Measurements from ENCODE around the gene KLF3.

KLF3 gene

DNA sequence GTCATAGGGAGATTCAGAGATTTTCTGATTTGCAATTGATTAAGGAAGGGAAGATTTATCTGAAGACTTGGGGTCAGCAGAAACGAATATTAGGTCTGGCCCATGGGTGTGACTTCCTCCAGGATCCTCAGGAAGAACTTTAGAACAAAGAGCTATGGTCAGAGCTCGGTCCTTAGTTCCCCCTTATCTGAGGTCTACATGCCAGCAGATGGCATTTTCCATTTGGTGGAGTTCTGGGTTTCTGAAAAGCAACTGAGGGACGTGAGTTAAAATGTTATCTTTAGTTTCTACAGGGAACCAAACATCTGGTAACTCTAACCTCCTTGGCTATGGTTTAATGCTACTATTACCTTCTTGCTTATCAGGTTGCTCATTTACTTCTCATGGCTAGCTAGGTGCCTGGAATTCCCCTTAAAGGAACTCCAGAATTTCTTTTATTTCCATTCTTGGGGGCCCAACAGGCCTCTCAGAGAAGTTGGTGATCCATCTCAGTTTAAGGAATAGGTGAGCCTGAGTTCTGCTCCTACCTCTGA, 40.7 kb downstream of the KLF3 start:
- no peak for DNase-seq

DNA sequence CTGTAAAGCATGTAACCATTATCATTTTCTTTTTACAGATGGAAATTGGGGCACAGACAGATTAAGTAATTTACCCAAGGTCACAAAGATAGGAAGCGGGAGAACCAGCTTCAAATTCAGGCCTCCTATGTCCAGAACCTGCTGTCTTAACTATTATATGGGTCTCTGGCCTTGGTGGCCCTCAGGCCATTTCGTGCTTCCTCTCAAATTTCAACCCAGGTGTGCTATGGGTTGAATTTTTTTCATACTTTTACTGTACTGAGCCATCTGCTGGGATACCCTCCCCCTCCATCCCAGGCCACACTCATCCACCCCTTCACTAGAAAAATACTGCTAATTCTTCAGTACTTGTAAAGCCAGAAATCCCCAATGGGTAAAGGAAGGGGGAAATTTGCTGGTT, 42.3 kb downstream of the KLF3 start:
- no peak for DNase-seq

DNA sequence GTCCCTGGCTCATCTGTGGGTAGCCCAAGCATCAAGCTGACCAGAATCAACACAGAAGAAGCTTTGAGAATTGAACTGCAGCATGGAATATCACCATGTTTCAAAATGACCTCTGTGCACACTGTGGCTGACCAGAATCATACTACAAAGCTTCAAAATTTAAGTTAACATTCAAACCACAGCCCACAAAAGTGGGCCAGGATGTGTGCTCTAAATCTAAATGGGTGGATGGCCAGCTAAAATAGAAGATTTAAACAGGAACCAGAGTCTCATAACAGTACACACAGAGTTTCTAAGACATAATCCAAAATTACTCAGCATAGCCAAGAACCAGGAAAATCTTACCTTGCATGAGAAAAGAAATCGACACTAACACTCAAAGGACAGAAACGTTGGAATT, 46.1 kb downstream of the KLF3 start:
- no peak for DNase-seq

DNA sequence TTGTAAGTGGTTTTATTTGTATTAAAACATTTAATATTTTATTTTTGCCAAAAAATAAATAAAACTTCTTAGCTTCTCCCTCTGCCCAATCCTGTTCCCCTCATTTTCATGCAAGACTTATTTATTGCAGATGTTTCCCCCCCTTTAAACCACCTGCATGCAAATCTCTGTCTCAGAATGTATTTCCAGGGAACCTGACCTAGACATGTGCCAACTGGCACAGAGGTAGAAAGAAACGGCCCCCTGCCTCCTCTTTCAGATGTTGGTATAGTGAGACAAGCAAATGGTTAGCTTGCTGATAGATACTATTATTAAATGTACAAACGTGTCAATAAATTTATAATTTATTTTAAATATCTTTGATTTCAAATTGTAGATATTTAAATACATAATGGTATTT, 47.1 kb downstream of the KLF3 start:
- no peak for DNase-seq

DNA sequence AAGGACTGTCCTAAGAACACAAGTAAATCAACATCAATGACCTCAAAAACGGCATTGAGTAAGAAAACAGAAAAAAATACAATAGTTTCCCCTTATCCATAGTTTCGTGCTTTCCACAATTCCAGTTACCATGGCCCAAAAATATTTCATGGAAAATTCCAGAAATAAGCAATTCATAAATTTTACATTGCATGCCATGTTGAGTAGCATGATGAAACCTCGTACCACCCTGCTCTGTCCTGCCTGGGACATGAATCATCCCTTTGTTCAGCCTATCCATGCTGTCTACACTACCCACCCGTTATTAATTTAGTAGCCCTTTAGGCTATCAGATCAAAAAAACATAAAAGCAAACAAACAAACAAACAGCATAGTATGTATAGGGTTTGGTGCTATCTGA, 51.1 kb downstream of the KLF3 start:
- no peak for DNase-seq

DNA sequence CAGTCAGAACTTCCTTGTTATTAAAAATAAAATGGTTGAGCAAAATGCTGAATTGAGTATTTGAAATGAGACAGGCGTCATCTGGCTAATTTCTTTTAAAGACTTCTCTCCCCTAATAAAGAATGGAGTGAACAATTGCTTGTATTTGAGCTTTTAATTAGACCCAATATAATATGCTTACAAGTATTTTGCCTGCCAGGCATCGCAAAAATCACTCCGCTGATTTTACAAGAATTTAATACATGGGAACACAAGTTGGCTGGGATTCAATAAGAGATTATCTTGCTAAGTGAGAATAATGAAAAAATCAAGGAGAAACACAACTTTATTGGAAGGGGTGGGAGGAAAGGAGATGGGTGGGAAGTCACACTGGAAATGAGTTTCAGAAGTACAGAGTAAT, 52.3 kb downstream of the KLF3 start:
- no peak for DNase-seq

- DNase-seq = no peak
Observed at GRCh38 chr4:38717604-38718003, 53.6 kb downstream of the KLF3 start.

- no peak for DNase-seq
Observed at GRCh38 chr4:38723114-38723513, 59.1 kb downstream of the KLF3 start.

DNA sequence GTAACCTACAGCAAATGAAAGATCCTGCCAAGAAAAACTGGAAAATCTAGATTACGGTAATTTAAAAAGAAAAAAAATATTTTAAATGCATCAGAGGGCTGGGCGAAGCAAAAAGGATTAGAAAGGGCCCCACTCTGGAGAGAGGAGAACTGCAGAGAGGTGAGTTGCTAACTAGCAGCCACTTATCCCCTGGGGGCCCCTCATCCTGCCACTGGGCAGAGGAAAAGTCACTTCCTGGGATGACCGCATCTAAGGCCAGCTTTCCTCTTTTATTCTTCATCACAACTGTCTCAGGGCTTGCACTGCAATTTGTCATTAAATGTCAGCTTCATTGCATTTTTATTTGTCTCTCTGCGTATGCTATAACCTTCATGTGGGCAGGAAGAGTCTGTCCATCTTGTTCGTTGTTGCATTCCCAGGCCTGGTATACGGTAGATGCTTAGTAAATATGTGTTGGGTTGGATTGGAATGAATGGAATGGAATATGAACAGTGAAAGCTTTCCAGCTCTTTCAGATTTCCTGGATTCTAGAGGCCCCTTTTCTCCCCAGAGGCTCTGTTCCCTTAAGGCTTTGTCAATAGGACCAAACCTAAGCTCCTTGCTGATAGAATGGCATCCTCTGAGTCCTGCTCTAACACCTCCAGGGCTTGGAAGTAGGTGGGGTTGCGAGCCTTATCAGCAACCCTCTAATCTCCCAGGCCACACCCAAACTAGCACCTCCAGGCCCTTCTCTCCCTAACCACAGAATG, 59.9 kb downstream of the KLF3 start:
- DNase-seq = no peak

- no peak for DNase-seq
Observed at GRCh38 chr4:38724475-38724808, 60.4 kb downstream of the KLF3 start.

DNA sequence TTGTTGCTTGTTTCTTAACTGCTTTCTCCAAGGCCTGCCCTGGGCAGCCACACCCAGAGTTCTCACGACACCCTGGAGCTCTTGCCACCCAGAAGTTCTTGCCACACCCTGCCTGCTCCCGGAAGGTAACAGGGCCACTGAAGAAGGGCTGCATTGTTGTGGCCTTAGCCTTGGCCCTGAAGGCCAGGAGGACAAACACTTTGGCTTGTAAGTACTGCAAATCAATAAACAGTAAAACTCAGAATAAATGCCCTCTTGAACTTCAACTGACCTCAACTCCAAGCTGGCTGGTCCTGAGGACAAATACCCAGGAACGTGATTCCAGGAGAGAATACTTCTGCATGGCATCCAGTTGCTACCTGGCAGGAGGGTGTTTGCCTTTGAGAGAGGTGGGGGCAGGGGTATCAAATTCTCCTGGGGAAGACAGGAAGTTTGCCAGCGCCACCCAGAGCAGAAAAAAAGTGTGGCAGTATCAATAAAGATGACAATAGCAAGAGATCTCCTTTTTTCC, 64.7 kb downstream of the KLF3 start:
- DNase-seq = peak in 1 of 2 experiments; percentile 31

- DNase-seq = no peak
Observed at GRCh38 chr4:38730493-38730829, 66.5 kb downstream of the KLF3 start.

- peak; percentile 43 to 44 for DNase-seq
Observed at GRCh38 chr4:38730830-38731646, 67.0 kb downstream of the KLF3 start.

GRCh38 chr4:38733663-38734062, 69.7 kb downstream of the KLF3 start:
- DNase-seq = no peak

- DNase-seq = no peak
Observed at GRCh38 chr4:38734446-38734845, 70.4 kb downstream of the KLF3 start.

GRCh38 chr4:38734911-38735310, 70.9 kb downstream of the KLF3 start:
- no peak for DNase-seq

DNA sequence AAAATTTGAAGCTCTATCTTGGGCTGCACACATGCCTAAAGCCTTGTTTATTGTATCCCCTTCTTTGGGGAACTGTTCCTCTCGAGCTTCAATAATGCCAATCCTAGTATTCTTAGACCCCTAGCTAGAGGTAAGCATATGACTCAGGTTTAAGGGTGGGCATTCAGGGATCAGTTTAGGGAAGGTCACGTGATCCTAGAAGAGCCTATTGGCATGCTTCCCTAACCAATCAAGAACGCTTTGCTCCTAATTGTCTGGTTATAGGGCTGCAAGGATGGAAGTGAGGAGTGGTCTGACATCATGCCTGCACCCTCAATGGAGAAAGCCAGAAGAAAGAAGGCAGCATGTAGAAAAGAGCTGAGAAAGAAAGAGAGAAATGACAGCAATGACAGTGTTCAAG, 71.9 kb downstream of the KLF3 start:
- no peak for DNase-seq

GRCh38 chr4:38738940-38739803, 75.2 kb downstream of the KLF3 start:
- no peak for DNase-seq

GRCh38 chr4:38740303-38740702, 76.3 kb downstream of the KLF3 start:
- no peak for DNase-seq

DNA sequence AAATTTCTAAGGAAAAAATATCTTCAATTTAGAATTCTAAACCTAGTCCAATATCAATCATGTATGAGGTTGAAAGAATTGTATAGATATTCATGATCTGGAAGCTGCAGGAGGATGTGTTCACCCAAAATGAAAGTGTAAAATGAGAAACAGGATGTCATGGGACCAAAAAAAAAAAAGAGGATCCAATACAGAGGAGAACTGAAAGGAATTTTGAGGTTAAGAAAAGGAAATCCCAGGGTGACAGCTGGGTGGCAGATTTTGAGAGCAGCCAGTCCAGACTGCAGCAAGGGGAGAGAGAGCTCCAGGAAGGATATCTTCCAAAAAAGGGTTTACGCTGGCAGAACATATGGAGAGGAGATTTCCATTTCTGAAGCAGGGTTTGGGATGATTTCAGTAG, 79.9 kb downstream of the KLF3 start:
- DNase-seq = no peak

- no peak for DNase-seq
Observed at GRCh38 chr4:38745881-38746280, 81.9 kb downstream of the KLF3 start.

DNA sequence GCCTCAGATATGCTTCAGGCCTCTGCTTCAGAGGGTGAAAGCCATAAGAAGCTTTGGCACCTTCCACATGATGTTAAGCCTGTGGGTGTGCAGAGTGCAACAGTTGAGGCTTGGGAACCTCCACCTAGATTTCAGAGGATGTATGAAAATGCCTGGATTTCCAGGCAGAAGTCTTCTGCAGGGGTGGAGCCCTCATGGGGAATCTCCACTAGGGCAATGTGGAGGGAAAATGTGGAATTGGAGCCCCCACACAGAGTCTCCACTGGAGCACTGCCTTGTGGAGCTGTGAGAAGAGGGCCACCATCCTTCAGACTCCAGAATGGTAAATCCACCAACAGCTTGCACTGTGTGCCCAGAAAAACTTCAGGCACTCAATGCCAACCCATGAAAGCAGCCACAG, 83.6 kb downstream of the KLF3 start:
- DNase-seq = no peak

GRCh38 chr4:38749336-38749735, 85.3 kb downstream of the KLF3 start:
- no peak for DNase-seq
